GM18520 (cell line): Measurements from ENCODE around the gene PRPF19.

Experiments
- ATAC-seq: cut with Tn5 transposase; IDR thresholded peaks from one replicate; pipeline ENCODE4 v1.9.1; 2021; ENCODE audit not compliant: unreplicated experiment

PRPF19 gene

GRCh38 chr11:60847281-60847680 lies 59.1 kb downstream of the PRPF19 start:
- no peak for ATAC-seq

DNA sequence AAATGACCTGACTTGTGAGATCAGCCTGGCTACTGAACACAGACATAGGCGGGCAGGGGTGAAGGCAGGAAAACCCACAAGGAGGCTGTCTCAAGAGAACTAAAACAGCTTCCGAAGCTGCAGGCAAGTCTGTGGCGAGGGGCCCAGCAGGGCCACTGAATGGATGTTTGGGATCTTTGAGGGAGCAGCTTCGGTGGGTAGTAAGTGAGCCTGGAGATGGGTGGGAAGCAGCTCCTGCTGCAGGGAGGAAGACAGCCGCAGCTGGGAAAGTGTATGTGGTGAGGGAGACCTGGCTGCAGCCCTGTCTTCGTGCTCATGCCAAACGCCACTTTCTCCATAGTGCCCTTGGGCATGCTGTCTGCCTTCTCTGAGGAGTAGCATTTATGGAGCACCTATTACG lies 61.0 kb downstream of the PRPF19 start:
- ATAC-seq: no peak

DNA sequence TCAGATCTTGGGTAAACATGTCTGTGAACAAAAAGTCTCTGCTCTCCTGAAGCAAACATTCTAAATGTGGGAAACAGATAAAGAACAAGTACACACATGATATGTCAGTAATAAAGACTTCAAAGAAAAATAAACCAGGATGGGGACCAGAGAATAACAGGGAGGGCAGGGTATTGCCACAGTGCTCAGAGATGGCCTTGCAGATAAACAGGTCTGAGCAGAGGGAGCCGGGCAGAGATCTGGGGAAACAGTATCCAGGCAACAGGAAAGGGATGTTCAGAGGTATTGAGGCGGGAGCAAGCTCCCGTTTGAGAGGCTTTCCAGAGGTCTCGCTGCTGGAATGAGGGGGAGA lies 61.5 kb downstream of the PRPF19 start:
- ATAC-seq: no peak

GRCh38 chr11:60844045-60844869 lies 62.1 kb downstream of the PRPF19 start:
- no peak for ATAC-seq

- ATAC-seq: no peak
Measured at GRCh38 chr11:60842668-60843600, 63.5 kb downstream of the PRPF19 start.

DNA sequence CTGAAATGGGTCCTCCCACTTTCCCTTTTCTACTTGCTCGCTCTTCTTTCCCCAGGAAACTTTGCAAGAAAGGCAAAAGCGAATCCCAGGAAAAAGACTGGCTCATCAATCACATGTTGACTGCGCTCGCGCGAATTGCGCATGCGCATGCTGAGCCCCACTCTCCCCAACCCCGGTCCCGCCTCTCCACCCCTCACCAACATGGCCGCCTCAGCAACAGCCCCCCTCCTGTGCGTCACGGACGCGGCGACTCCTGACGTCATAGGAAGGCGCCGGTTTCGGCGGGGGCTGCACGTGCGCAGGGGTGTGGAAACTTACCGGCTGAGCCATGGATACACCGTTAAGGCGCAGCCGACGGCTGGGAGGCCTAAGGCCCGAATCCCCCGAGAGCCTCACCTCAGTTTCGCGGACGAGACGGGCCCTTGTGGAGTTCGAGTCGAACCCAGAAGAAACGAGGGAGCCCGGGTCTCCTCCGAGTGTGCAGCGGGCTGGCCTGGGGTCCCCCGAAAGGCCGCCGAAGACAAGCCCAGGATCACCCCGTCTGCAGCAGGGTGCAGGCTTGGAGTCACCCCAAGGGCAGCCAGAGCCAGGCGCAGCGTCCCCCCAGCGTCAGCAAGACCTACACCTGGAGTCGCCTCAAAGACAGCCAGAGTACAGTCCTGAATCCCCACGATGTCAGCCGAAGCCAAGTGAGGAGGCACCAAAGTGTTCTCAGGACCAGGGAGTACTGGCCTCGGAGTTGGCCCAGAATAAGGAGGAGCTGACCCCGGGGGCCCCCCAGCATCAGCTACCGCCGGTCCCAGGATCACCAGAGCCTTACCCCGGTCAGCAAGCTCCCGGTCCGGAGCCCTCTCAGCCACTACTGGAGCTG lies 64.4 kb downstream of the PRPF19 start, which contains the start of gene CCDC86:
Gene CCDC86, plus strand, starts transcription at position 317 of the 871 bp plus-strand sequence. Its CDS starts 12 bp downstream, at position 329.
- peak; percentile 67 for ATAC-seq
